ENCODE measurements around the gene NUDT8. TPM values are rescaled to one million over a fixed set of nuclear protein-coding genes. Genes with fewer than 3 reads are reported as not detected.

NUDT8 gene
- total and polyA plus RNA-seq, 10 of the 15 experiments (the other 5 are each of a cell fraction or from before 2014, with no cell fraction given), result 0.32 to 18.2 (median 9.8) TPM

- WGBS (ENCODE audit: insufficient coverage, insufficient replicate concordance, low lambda C conversion rate, missing lambda C conversion rate), result 8% methylated on average over 5 of the region's 5 CpGs
- no peak overlapping the region for H3K4me2 ChIP-seq (ENCODE audit: control insufficient read depth, insufficient read depth)
- H3K9me3 ChIP-seq (replicated peaks; ENCODE audit: control insufficient read depth, insufficient read depth, low read length), result no peaks in the 10 kb centered on the region; the same call in 2 of the 3 replicates
- in situ Hi-C loops (cut with MboI) (no loop called here), intact Hi-C loops (cut with micrococcal nuclease; ENCODE audit: unreplicated experiment) (no loop called here)
- ChIA-PET SMC1A (ENCODE audit: uncharacterized antibody, unreplicated experiment) (interaction anchor here (0.6 to 1.1 kb wide), 3 partner anchors 11 to 23 kb away, joined by 3 to 6 read pairs (median 3); no protein-coding TSS in a partner anchor), RAD21 (ENCODE audit: unreplicated experiment) (no interaction called here), CTCF (interaction anchor here (0.7 to 2.3 kb wide), 3 partner anchors 10 to 96 kb away, joined by 3 to 9 read pairs (median 6); no protein-coding TSS in a partner anchor), POLR2A (no interaction called here)
- peaks cover 0 to 2% of the 10 kb centered on the region in 2 experiments; a peak in 2 of 4 replicates for H3K27me3 ChIP-seq (replicated peaks in 1 of 2; ENCODE audit: control insufficient read depth in 2 of 2, insufficient read depth in 2 of 2, low read length in 1 of 2)
- no peak overlapping the region for H3K9ac ChIP-seq (ENCODE audit: control insufficient read depth, insufficient read depth, low read length)
- no TSS peak for BruUV-seq (replicated peaks)
- no peak for FAIRE-seq
- no peaks in the 10 kb centered on the region for H4K20me1 ChIP-seq (ENCODE audit: control insufficient read depth, insufficient read depth)
- no peaks in the 10 kb centered on the region for H3K79me2 ChIP-seq (ENCODE audit: control insufficient read depth, insufficient read depth, low read length)
- H3K27ac ChIP-seq (ENCODE audit: control insufficient read depth, insufficient read depth), result no peak overlapping the region
- H3K4me3 ChIP-seq, result no peak overlapping the region
- no peak for DNase-seq (ENCODE audit: low read depth, low spot score)
- H3K4me1 ChIP-seq (ENCODE audit: control insufficient read depth, insufficient read depth, low read length), result peaks cover 9% of the 10 kb centered on the region; the same call in 1 of the 2 replicates
- no peak overlapping the region for H2AFZ ChIP-seq (ENCODE audit: control insufficient read depth, low read depth, low read length)
- ATAC-seq, result no peak
- H3K36me3 ChIP-seq (ENCODE audit: control insufficient read depth in 2 of 2, insufficient read depth in 2 of 2, low read length in 1 of 2), result no peaks in the 10 kb centered on the region
- TF ChIP-seq SMAD1 (IDR thresholded peaks at IDR 0.05; ENCODE audit: low read depth, partially characterized antibody), result no peak
- TF ChIP-seq POLR2AphosphoS5 (IDR thresholded peaks at IDR 0.05; ENCODE audit: low read length), result no peak
- TF ChIP-seq IRF4 (IDR thresholded peaks at IDR 0.05; ENCODE audit: low read depth, low read length), result no peak
- no peak for TF ChIP-seq RUNX3 (IDR thresholded peaks at IDR 0.05; ENCODE audit: low read length)
- no peak for TF ChIP-seq HDGF (IDR thresholded peaks at IDR 0.05)
- no peak for TF ChIP-seq RBBP5 (conservative IDR thresholded peaks at IDR 0.05)
- no peak for TF ChIP-seq BHLHE40 (IDR thresholded peaks at IDR 0.05; ENCODE audit: borderline replicate concordance in 1 of 2, low read depth in 2 of 2, low read length in 1 of 2)
- TF ChIP-seq RFX5 (IDR thresholded peaks at IDR 0.05; ENCODE audit: low read depth, low read length), result no peak
- TF ChIP-seq LARP7 (IDR thresholded peaks at IDR 0.05), result no peak
- TF ChIP-seq, protein P1, sequence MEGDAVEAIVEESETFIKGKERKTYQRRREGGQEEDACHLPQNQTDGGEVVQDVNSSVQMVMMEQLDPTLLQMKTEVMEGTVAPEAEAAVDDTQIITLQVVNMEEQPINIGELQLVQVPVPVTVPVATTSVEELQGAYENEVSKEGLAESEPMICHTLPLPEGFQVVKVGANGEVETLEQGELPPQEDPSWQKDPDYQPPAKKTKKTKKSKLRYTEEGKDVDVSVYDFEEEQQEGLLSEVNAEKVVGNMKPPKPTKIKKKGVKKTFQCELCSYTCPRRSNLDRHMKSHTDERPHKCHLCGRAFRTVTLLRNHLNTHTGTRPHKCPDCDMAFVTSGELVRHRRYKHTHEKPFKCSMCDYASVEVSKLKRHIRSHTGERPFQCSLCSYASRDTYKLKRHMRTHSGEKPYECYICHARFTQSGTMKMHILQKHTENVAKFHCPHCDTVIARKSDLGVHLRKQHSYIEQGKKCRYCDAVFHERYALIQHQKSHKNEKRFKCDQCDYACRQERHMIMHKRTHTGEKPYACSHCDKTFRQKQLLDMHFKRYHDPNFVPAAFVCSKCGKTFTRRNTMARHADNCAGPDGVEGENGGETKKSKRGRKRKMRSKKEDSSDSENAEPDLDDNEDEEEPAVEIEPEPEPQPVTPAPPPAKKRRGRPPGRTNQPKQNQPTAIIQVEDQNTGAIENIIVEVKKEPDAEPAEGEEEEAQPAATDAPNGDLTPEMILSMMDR (IDR thresholded peaks at IDR 0.05 in 2 of 3, conservative IDR thresholded peaks at IDR 0.05 in 1 of 3; ENCODE audit: control insufficient read depth in 2 of 3, extremely low read depth in 1 of 3, insufficient read depth in 1 of 3, low read depth in 3 of 3, low read length in 3 of 3), result no peak
- no peak for TF ChIP-seq NR2F1 (conservative IDR thresholded peaks at IDR 0.05)
- no peak for TF ChIP-seq CHD4 (IDR thresholded peaks at IDR 0.05)
- no peak for TF ChIP-seq CREM (IDR thresholded peaks at IDR 0.05; ENCODE audit: low read depth)
These were observed 38.4 kb upstream of the NUDT8 start for GRCh38 chr11:67668192-67668551.
